ENCODE data around the gene RHO.

RHO gene

DNA sequence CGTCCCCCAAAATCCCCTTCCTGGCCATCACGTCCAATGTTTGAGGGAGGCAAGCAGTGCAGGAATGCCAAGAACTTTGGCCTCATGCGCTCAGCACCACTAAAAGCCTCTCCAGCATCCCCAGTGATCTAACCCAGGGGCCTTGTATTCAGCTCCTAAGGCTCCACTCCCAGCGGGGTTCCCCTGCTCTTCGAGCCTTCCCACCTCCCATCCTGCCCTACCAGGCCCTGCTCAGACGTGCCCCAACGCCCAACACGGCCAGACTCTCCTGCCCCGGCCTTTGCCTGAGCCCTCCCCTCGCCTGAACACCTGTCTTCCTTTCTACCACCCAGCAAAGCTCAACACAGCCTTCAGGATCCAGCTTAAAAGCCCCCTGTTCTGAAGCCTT, 47.6 kb downstream of the RHO start:
- H3K36me3 ChIP-seq (ENCODE audit: insufficient read depth, low read length): peaks cover 10% of the 10 kb centered on the region; the same call in 1 of the 2 replicates
- WGBS: 65% methylated on average over 10 of the region's 10 CpGs
- no peaks in the 10 kb centered on the region for H3K9me3 ChIP-seq (ENCODE audit: insufficient read depth, low read depth, low read length)
- no peak overlapping the region for H3K9ac ChIP-seq (ENCODE audit: low read depth, low read length)
- H3K4me3 ChIP-seq (ENCODE audit: low read length): no peak overlapping the region
- peaks cover 7% of the 10 kb centered on the region; the same call in 1 of the 2 replicates for H3K4me1 ChIP-seq (ENCODE audit: insufficient read depth, low read length)
- H3K27ac ChIP-seq (ENCODE audit: low read depth, low read length): no peak overlapping the region
- no peaks in the 10 kb centered on the region for H3K27me3 ChIP-seq (ENCODE audit: insufficient read depth, low read length)

DNA sequence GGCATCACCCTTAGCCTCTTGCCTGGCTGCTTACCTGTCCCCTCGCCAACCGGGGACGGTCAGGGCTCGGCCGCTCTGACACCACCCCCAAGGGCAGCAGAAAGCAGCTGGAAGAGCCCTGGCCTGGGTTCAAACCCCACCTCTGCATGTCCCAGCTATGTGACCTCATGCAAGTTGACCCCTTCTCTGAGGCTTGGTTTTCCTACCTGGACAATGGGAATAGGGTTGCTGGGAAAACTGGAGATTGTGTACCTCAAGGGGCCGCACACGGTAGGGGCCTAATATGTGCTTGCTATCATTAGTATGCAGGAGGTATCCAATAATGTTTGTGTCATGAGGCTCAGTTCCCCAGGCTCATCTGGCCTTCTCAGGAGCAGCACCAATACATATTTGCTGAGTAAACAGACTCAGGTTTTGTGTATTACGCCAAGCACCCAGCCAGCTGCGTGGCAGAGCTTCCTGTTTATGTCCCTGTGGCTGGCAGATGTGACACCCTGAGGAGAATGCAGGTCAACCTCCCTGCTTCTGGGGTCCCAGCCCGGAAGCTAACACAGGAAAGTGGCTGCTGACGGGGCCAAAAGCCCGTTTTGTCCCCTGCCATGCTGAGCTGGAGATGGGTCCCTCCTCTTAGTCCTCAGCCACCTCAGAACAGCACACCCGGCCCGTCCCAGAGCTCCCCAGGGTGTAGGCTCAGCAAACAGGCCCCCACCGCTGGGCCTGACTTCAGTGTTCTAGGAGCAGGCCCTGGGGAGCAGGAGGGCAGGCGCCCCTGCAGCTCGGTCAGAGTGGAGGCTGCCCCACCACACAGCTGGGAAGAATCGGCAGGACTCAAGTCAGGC, 48.3 kb downstream of the RHO start:
- 92% methylated on average over 18 of the region's 18 CpGs for WGBS
- H3K4me1 ChIP-seq (ENCODE audit: insufficient read depth, low read length): peaks cover 7% of the 10 kb centered on the region; the same call in 1 of the 2 replicates
- no peak overlapping the region for H3K4me3 ChIP-seq (ENCODE audit: low read length)

DNA sequence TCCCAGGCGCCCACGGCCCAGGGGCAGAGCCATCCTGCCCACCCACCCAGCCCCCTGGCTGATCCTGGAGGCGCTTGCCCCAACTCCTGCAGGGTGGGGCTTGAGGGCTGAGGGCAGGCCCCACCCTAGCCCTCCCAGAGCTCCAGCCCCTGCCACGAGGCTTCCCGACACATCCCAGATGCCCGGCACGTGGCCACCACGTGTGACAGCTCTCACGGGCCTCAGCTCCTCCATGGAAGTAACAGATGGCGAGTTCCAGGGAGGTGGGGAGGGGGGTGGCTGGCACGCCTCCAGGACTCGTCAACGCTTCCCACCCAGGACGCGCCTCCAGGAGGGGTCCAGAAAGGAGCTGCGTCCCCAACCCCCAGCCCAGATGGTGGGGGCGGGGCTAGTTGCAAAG, 48.9 kb downstream of the RHO start:
- H3K36me3 ChIP-seq (ENCODE audit: insufficient read depth, low read length): peaks cover 10% of the 10 kb centered on the region; the same call in 1 of the 2 replicates
- H3K27me3 ChIP-seq (ENCODE audit: insufficient read depth, low read length): no peaks in the 10 kb centered on the region
- peaks cover 7% of the 10 kb centered on the region; the same call in 1 of the 2 replicates for H3K4me1 ChIP-seq (ENCODE audit: insufficient read depth, low read length)
- no peak overlapping the region for H3K27ac ChIP-seq (ENCODE audit: low read depth, low read length)
- H3K9me3 ChIP-seq (ENCODE audit: insufficient read depth, low read depth, low read length): no peaks in the 10 kb centered on the region
- no peak overlapping the region for H3K4me3 ChIP-seq (ENCODE audit: low read length)
- H3K9ac ChIP-seq (ENCODE audit: low read depth, low read length): no peak overlapping the region
- 92% methylated on average over 17 of the region's 17 CpGs for WGBS

More for the DNA sequence above, 48.3 kb downstream of the RHO start:
- no peak overlapping the region for H3K27ac ChIP-seq (ENCODE audit: low read depth, low read length)
- H3K9me3 ChIP-seq (ENCODE audit: insufficient read depth, low read depth, low read length): no peaks in the 10 kb centered on the region
- H3K27me3 ChIP-seq (ENCODE audit: insufficient read depth, low read length): no peaks in the 10 kb centered on the region
- no peak overlapping the region for H3K9ac ChIP-seq (ENCODE audit: low read depth, low read length)
- H3K36me3 ChIP-seq (ENCODE audit: insufficient read depth, low read length): peaks cover 10% of the 10 kb centered on the region; the same call in 1 of the 2 replicates

DNA sequence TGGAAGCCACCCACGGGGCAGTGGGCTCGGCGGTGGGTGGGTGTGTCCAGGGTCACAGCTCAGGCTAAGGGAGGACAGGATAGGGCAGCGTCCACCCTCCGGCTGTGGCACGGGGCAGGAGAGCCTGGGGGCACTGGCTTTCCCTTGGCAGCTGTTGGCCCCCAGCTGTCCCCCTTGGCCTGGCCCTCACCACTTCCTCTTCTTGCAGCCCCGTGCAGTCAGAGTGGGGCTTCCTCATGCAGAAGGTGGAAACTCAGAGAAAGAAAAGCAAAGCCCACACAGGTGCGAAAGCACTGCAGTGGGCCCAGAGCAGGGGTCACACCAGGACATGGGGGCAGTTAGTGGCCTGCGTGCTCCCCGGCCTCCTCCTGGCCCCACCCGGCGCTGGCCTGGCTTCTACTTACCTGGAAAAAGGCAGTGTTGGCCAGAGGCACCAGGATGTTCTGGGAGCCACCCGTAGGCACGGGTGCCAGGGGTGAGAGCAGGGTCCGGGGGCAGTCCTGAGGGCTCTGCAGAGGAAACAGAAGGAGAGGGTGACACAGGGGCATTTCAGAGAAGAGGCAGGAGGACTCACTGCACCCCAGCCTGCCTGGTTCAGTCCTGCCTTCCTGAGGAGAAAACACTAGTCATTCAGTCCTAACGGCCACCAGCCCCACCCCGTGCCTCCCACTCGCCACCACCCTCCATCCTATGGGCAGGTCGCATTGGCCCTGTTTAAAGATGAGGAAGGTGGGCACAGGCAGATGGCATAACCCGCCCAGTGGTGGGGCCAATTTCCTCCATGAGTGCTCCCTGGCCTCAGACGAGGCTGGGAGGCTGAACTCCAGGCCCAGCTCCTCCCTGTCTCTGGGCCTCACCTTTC, 49.7 kb downstream of the RHO start:
- no peaks in the 10 kb centered on the region for H3K9me3 ChIP-seq (ENCODE audit: insufficient read depth, low read depth, low read length)
- no peak overlapping the region for H3K9ac ChIP-seq (ENCODE audit: low read depth, low read length)
- 94% methylated on average over 21 of the region's 21 CpGs for WGBS
- H3K36me3 ChIP-seq (ENCODE audit: insufficient read depth, low read length): peaks cover 10% of the 10 kb centered on the region; the same call in 1 of the 2 replicates
- no peak overlapping the region for H3K4me3 ChIP-seq (ENCODE audit: low read length)
- H3K4me1 ChIP-seq (ENCODE audit: insufficient read depth, low read length): peaks cover 7% of the 10 kb centered on the region; the same call in 1 of the 2 replicates
- no peak overlapping the region for H3K27ac ChIP-seq (ENCODE audit: low read depth, low read length)
- no peaks in the 10 kb centered on the region for H3K27me3 ChIP-seq (ENCODE audit: insufficient read depth, low read length)

DNA sequence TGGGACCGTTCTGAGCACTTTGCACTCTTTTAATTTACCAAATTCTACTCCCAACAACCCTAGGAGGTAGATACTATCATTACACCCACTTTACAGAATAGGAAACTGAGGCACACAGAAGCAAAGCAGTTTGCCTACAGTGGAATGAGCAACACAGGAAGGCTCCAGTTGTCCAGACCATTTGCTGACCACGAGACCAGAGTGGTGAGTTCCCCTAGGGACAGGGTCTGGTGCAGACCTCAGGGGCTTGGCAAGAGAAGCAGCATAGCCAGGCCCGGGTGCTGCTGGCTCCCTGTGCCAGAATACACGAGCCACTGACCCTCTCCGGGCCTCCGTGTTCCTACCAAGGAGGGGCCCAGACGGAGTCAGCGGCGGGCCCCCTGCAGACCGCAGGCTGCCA, 51.6 kb downstream of the RHO start:
- H3K4me1 ChIP-seq (ENCODE audit: insufficient read depth, low read length): peaks cover 7% of the 10 kb centered on the region; the same call in 1 of the 2 replicates
- no peaks in the 10 kb centered on the region for H3K9me3 ChIP-seq (ENCODE audit: insufficient read depth, low read depth, low read length)
- WGBS: 92% methylated on average over 10 of the region's 10 CpGs
- no peaks in the 10 kb centered on the region for H3K27me3 ChIP-seq (ENCODE audit: insufficient read depth, low read length)
- peaks cover 12% of the 10 kb centered on the region for H3K36me3 ChIP-seq (ENCODE audit: insufficient read depth, low read length)
- H3K4me3 ChIP-seq (ENCODE audit: low read length): no peak overlapping the region
- no peak overlapping the region for H3K27ac ChIP-seq (ENCODE audit: low read depth, low read length)
- H3K9ac ChIP-seq (ENCODE audit: low read depth, low read length): no peak overlapping the region

DNA sequence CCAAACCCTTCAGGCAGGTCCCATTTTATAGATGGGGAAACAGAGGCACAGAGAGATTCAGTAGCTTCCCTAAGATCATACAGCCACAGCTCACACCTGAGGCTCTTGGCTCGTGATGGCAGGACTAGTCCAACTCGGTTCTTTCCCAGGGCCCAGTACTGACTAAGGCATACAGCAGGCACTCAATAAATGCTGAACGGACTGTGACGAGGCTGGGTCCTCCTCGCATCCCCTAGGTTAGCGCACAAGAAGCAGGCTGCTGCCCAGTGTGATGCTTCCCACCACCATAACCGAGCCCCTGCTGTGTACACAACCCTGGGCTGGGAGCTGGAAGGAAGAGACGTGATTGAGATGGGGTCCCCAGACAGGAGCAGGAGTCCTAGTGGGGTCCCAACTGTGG, 53.2 kb downstream of the RHO start:
- no peak overlapping the region for H3K4me3 ChIP-seq (ENCODE audit: low read length)
- 93% methylated on average over 8 of the region's 8 CpGs for WGBS
- H3K36me3 ChIP-seq (ENCODE audit: insufficient read depth, low read length): peaks cover 21% of the 10 kb centered on the region
- no peak overlapping the region for H3K9ac ChIP-seq (ENCODE audit: low read depth, low read length)
- H3K27ac ChIP-seq (ENCODE audit: low read depth, low read length): no peak overlapping the region
- no peaks in the 10 kb centered on the region for H3K27me3 ChIP-seq (ENCODE audit: insufficient read depth, low read length)
- H3K9me3 ChIP-seq (ENCODE audit: insufficient read depth, low read depth, low read length): no peaks in the 10 kb centered on the region
- no peaks in the 10 kb centered on the region for H3K4me1 ChIP-seq (ENCODE audit: insufficient read depth, low read length)

DNA sequence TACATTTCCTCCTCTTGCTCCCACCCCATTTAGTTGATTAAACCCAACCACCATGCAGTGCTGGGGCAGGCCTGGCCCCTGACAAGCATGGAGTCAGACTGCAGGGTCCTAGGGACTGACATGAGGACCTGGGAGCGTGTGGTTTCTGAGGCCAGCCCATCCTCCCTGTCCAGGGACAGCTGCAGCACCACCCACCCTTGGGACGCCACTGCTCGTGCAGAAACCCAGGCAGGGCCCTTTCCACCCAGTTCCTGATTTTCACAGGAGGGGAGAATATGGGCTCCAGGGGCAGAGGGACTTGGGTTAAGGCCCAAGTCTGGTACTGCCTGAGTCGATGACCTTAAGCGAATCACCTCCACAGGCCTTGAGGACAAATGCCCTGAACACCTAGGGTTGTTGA, 54.4 kb downstream of the RHO start:
- Histone ChIP-seq H3K36me3 (ENCODE audit: insufficient read depth, low read length) (peaks cover 18% of the 10 kb centered on the region), H3K4me1 (ENCODE audit: insufficient read depth, low read length) (no peaks in the 10 kb centered on the region), H3K9ac (ENCODE audit: low read depth, low read length) (no peak overlapping the region), H3K4me3 (ENCODE audit: low read length) (no peak overlapping the region), H3K27me3 (ENCODE audit: insufficient read depth, low read length) (no peaks in the 10 kb centered on the region), H3K9me3 (ENCODE audit: insufficient read depth, low read depth, low read length) (no peaks in the 10 kb centered on the region), H3K27ac (ENCODE audit: low read depth, low read length) (no peak overlapping the region)
- WGBS: 88% methylated on average over 5 of the region's 5 CpGs

DNA sequence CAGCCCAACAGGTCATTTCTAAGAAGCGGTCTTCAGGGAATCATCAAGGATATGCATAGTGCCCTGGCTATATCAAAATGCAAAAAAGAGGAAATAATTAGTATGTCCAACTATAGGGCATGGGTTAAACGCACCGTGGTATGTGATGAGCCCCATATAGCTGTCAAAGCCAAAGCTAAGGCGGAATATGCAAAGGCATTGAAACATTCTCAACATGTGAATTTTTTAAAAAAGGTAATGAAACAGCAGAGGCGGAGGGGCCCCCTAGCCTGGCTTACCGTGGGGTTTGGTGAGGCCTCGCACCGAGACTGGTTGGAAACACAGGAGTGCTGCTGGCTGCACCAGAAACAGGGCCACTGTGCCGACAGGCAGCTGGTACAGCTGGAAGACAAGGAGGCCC, 54.9 kb downstream of the RHO start:
- no peak overlapping the region for H3K9ac ChIP-seq (ENCODE audit: low read depth, low read length)
- H3K27ac ChIP-seq (ENCODE audit: low read depth, low read length): no peak overlapping the region
- WGBS: 92% methylated on average over 9 of the region's 9 CpGs
- H3K27me3 ChIP-seq (ENCODE audit: insufficient read depth, low read length): no peaks in the 10 kb centered on the region
- peaks cover 15% of the 10 kb centered on the region for H3K36me3 ChIP-seq (ENCODE audit: insufficient read depth, low read length)
- no peaks in the 10 kb centered on the region for H3K4me1 ChIP-seq (ENCODE audit: insufficient read depth, low read length)
- H3K9me3 ChIP-seq (ENCODE audit: insufficient read depth, low read depth, low read length): no peaks in the 10 kb centered on the region
- no peak overlapping the region for H3K4me3 ChIP-seq (ENCODE audit: low read length)

DNA sequence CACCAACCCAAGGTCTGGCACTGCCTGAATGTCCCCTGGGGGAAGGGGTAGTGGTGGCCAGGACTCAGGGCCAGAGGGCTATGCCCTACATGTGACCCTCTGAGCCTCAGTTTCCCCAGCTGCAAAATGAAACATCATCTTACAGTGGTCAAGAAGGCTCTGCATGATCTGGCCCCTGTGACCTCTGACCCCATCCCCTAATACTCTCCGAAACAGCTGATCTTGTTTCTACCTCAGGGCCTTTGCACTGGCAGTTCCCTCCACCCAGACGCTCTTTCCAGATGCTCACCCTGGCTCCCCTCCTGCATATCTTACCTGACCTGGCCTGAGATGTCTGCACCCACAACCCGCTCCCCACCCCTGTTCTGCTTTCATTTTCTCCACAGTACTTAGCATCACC, 56.2 kb downstream of the RHO start:
- Histone ChIP-seq H3K36me3 (ENCODE audit: insufficient read depth, low read length) (peaks cover 15% of the 10 kb centered on the region), H3K9me3 (ENCODE audit: insufficient read depth, low read depth, low read length) (no peaks in the 10 kb centered on the region), H3K27ac (ENCODE audit: low read depth, low read length) (no peak overlapping the region), H3K4me3 (ENCODE audit: low read length) (no peak overlapping the region), H3K9ac (ENCODE audit: low read depth, low read length) (no peak overlapping the region), H3K4me1 (ENCODE audit: insufficient read depth, low read length) (no peaks in the 10 kb centered on the region), H3K27me3 (ENCODE audit: insufficient read depth, low read length) (no peaks in the 10 kb centered on the region)
- 92% methylated on average over 3 of the region's 3 CpGs for WGBS
